ENCODE data around the gene REXO4.
"Not testable (repeated sequence)": the region's sequence is repeated elsewhere in the genome, so short reads cannot be mapped to it uniquely, and the experiment has no call there.

REXO4 gene

GRCh38 chr9:133396952-133397351 lies 20.9 kb downstream of the REXO4 start:
- no peak for DNase-seq (ENCODE audit: low read depth)
- H3K4me3 ChIP-seq (ENCODE audit: low read depth, low read length): no peak overlapping the region
- in situ Hi-C loops (cut with HindIII; ENCODE audit: low sequenced_read_pairs): no loop called here
- TF ChIP-seq CTCF (IDR thresholded peaks at IDR 0.05; ENCODE audit: low read depth, low read length, missing control alignments): peak; percentile 35

- TF ChIP-seq CTCF (IDR thresholded peaks at IDR 0.05; ENCODE audit: low read depth, low read length, missing control alignments): no peak
- in situ Hi-C loops (cut with HindIII; ENCODE audit: low sequenced_read_pairs): no loop called here
- no peak for DNase-seq (ENCODE audit: low read depth)
- H3K4me3 ChIP-seq (ENCODE audit: low read depth, low read length): no peak overlapping the region
These were observed 23.0 kb downstream of the REXO4 start for GRCh38 chr9:133394687-133395271.

- DNase-seq (ENCODE audit: low read depth): no peak
- in situ Hi-C loops (cut with HindIII; ENCODE audit: low sequenced_read_pairs): no loop called here
- no peak for TF ChIP-seq CTCF (IDR thresholded peaks at IDR 0.05; ENCODE audit: low read depth, low read length, missing control alignments)
These were observed 24.4 kb downstream of the REXO4 start for GRCh38 chr9:133393399-133393798.

GRCh38 chr9:133392308-133392707 lies 25.5 kb downstream of the REXO4 start:
- in situ Hi-C loops (cut with HindIII; ENCODE audit: low sequenced_read_pairs); H3K4me3 ChIP-seq (ENCODE audit: low read depth, low read length); DNase-seq (ENCODE audit: low read depth): not testable (repeated sequence)

More at GRCh38 chr9:133393399-133393798, 24.4 kb downstream of the REXO4 start:
- H3K4me3 ChIP-seq (ENCODE audit: low read depth, low read length): no peak overlapping the region

GRCh38 chr9:133391449-133391848 lies 26.4 kb downstream of the REXO4 start:
- in situ Hi-C loops (cut with HindIII; ENCODE audit: low sequenced_read_pairs); DNase-seq (ENCODE audit: low read depth); H3K4me3 ChIP-seq (ENCODE audit: low read depth, low read length): not testable (repeated sequence)

GRCh38 chr9:133390713-133391112 lies 27.1 kb downstream of the REXO4 start:
- TF ChIP-seq CTCF (IDR thresholded peaks at IDR 0.05; ENCODE audit: low read depth, low read length, missing control alignments): no peak
- in situ Hi-C loops (cut with HindIII; ENCODE audit: low sequenced_read_pairs): no loop called here
- no peak overlapping the region for H3K4me3 ChIP-seq (ENCODE audit: low read depth, low read length)
- DNase-seq (ENCODE audit: low read depth): no peak

GRCh38 chr9:133389562-133389961 lies 28.2 kb downstream of the REXO4 start:
- in situ Hi-C loops (cut with HindIII; ENCODE audit: low sequenced_read_pairs): no loop called here

More at GRCh38 chr9:133389562-133389961, 28.2 kb downstream of the REXO4 start:
- no peak for TF ChIP-seq CTCF (IDR thresholded peaks at IDR 0.05; ENCODE audit: low read depth, low read length, missing control alignments)
- no peak overlapping the region for H3K4me3 ChIP-seq (ENCODE audit: low read depth, low read length)
- DNase-seq (ENCODE audit: low read depth): no peak
